DND-41 (cell line): ENCODE results near the gene IFNAR1.

Experiments
- EZH2 ChIP-seq: IDR thresholded peaks from 3 replicates; pipeline ENCODE4 v1.6.1; 2012; ENCODE audit warnings: borderline replicate concordance, low read depth, mild to moderate bottlenecking, moderate library complexity, low read length, inconsistent platforms; ENCODE audit not compliant: severe bottlenecking
- TF ChIP-seq, protein P1 (sequence below): IDR thresholded peaks from 2 replicates; pipeline ENCODE4 v1.5.1; 2012; ENCODE audit warnings: borderline replicate concordance, low read length, moderate library complexity, mild to moderate bottlenecking; ENCODE audit not compliant: poor library complexity, severe bottlenecking; ENCODE audit errors: extremely low read depth

DNA sequence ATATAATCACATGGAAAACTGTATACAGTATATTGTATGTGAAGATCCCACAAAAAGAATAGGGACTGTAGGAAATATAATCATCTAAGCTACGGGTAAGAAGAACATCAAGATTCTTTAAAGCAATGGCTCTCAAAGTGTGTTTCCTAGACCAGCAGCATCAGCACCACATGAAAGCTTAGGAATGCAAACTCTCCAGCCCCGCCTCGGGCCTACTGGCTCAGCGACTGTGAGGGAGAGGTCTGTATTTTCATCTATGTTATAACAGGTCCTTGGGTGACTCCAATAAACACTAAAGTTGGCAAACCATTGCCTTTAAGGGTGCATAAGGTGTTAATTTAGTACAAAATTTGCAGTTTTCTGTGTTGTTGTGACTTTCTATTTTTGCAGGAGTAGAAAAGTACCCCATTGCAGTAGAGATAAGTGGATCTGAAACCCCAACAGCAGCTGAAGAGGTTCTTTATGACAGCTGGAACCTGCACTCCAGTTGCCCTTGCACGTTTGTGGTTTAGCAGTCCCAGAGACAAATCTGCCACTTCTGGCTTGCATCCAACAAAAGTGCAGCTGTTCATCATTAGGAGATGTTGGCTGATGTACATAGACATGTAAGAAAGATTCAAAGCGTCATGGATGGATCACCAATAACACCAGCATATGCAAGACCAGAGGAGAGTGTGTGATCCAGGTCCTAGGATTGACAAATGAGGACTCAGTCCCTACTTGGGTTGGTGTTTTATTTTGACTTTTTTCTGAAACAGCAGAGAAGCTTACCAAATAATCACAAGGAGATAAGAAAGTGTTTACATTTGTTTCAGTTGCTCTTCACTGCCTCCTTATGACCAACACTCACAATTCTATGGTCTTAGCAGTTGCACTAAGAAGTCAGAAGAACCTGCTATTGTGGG, 15.9 kb upstream of the IFNAR1 start:
- TF ChIP-seq, protein P1, sequence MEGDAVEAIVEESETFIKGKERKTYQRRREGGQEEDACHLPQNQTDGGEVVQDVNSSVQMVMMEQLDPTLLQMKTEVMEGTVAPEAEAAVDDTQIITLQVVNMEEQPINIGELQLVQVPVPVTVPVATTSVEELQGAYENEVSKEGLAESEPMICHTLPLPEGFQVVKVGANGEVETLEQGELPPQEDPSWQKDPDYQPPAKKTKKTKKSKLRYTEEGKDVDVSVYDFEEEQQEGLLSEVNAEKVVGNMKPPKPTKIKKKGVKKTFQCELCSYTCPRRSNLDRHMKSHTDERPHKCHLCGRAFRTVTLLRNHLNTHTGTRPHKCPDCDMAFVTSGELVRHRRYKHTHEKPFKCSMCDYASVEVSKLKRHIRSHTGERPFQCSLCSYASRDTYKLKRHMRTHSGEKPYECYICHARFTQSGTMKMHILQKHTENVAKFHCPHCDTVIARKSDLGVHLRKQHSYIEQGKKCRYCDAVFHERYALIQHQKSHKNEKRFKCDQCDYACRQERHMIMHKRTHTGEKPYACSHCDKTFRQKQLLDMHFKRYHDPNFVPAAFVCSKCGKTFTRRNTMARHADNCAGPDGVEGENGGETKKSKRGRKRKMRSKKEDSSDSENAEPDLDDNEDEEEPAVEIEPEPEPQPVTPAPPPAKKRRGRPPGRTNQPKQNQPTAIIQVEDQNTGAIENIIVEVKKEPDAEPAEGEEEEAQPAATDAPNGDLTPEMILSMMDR, result peak; percentile 75
- no peak for TF ChIP-seq EZH2
